Stimulated activated CD8-positive, alpha-beta memory T cell treated with anti-CD3 and anti-CD28 coated beads, Interleukin-4, amount 100 ng/mL, for 24 hours (primary cell): Measurements from ENCODE around the gene OFD1.

ENCODE experiments used
- DNase-seq: peaks from one replicate; pipeline ENCODE4 v3.0.0-alpha.2; 2020; ENCODE audit warnings: low read depth

Gene OFD1

GRCh38 chrX:13793897-13794296 lies 59.3 kb downstream of the OFD1 start:
- DNase-seq = no peak

GRCh38 chrX:13794417-13794816 lies 59.9 kb downstream of the OFD1 start:
- no peak for DNase-seq

GRCh38 chrX:13797512-13797911 lies 63.0 kb downstream of the OFD1 start:
- no peak for DNase-seq

GRCh38 chrX:13798184-13798583 lies 63.6 kb downstream of the OFD1 start:
- no peak for DNase-seq

GRCh38 chrX:13803116-13803515 lies 68.6 kb downstream of the OFD1 start:
- DNase-seq = no peak

GRCh38 chrX:13805241-13805640 lies 70.7 kb downstream of the OFD1 start:
- no peak for DNase-seq

GRCh38 chrX:13808293-13808692 lies 73.7 kb downstream of the OFD1 start:
- no peak for DNase-seq

- no peak for DNase-seq
Measured at GRCh38 chrX:13808865-13809264, 74.3 kb downstream of the OFD1 start.

- DNase-seq = no peak
Measured at GRCh38 chrX:13815664-13816063, 81.1 kb downstream of the OFD1 start.

- DNase-seq = no peak
Measured at GRCh38 chrX:13816176-13816575, 81.6 kb downstream of the OFD1 start.

- DNase-seq = no peak
Measured at GRCh38 chrX:13816643-13817627, 82.4 kb downstream of the OFD1 start, which contains the start of gene GPM6B. Gene GPM6B (minus strand): TSS chrX:13817093. CDS start chrX:13816904, 189 bp downstream.
